Fibroblast of skin of back (primary cell): ENCODE measurements around the gene NOX5. TPM values are rescaled to one million over a fixed set of nuclear protein-coding genes. Genes with fewer than 3 reads are reported as not detected.
"Not testable (repeated sequence)": the region's sequence is repeated elsewhere in the genome, so short reads cannot be mapped to it uniquely, and the experiment has no call there.

ENCODE experiments used
- DNase-seq: peaks from one replicate; pipeline ENCODE4 v3.0.0-alpha.2; 2013
- polyA plus RNA-seq, 2 experiments: library from polyadenylated mRNA; unstranded; fragments of 120-200 nt; gene quantifications; one replicate each; pipeline ENCODE4 v1.2.1, GENCODE V29; 2013; ENCODE audit not compliant: insufficient read length in 2 of 2

NOX5 gene
- 0.14 TPM for polyA plus RNA-seq (2013, experiment 1 of 2; ENCODE audit: insufficient read length)
- 0.17 TPM for polyA plus RNA-seq (2013, experiment 2 of 2; ENCODE audit: insufficient read length)

GRCh38 chr15:69014454-69014853 lies at the start of gene NOX5:
TSS of gene NOX5 (plus strand) at chr15:69014695. CDS start at chr15:69014736, 41 bp downstream.
- peak; percentile 67 for DNase-seq

GRCh38 chr15:68966996-68967395 lies 47.5 kb upstream of the NOX5 start:
- no peak for DNase-seq

- DNase-seq: no peak
These were observed 46.5 kb upstream of the NOX5 start for GRCh38 chr15:68967948-68968347.

- DNase-seq: no peak
These were observed 45.2 kb upstream of the NOX5 start for GRCh38 chr15:68969298-68969697.

- DNase-seq: no peak
These were observed 42.1 kb upstream of the NOX5 start for GRCh38 chr15:68972201-68973065.

DNA sequence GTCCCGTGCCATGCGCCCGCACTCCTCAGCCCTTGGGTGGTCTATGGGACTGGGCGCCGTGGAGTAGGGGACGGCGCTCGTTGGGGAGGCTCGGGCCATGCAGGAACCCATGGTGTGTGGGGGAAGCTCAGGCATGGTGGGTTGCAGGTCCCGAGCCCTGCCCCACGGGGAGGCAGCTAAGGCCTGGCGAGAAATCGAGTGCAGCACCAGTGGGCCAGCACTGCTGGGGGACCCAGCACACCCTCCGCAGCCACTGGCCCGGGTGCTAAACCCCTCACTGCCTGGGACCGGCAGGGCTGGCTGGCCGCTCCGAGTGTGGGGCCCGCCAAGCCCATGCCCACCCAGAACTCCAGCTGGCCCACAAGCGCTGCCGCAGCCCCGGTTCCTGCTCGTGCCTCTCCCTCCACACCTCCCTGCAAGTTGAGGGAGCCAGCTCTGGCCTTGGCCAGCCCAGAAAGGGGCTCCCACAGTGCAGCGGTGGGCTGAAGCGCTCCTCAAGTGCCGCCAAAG lies 38.8 kb upstream of the NOX5 start:
- not testable (repeated sequence) for DNase-seq

DNA sequence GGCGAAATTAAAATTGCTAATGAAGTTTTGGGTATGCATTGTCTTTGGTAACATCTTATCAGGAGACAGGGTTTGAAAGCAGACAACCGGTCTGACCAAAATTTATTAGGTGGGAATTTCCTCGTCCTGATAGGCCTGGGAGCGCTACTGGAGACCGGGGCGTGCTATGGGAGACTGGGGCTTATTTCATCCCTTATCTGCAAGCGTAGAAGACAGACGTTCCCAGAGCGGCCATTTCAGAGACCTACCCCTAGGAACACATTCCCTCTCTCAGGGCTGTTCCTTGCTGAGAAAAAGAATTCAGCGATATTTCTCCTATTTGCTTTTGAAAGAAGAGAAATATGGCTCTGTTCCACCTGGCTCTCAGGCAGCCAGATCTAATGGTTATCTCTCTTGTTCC lies 37.1 kb upstream of the NOX5 start:
- not testable (repeated sequence) for DNase-seq

- no peak for DNase-seq
These were observed 35.5 kb upstream of the NOX5 start for GRCh38 chr15:68979006-68979405.

- no peak for DNase-seq
These were observed 34.7 kb upstream of the NOX5 start for GRCh38 chr15:68979816-68980215.

- peak; percentile 42 for DNase-seq
These were observed 33.7 kb upstream of the NOX5 start for GRCh38 chr15:68980786-68981185.

DNA sequence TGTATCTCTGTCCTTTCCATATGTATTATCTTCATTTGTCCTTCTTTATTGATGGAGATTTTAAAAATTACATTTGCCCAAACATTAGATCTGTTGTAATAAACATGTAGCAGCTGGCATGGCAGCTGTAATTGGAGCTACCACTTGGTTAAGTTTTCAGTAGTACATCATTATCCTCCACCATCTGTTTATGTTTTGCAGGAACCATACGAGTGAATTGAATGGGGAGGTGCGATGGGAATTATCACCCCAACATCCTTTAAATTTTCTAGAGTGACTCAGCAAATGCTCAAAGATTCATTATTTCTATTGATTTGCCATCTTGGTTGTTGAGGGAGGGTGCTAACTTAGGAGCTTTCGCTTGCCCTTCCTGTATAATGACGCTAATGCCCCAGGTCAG lies 32.6 kb upstream of the NOX5 start:
- DNase-seq: no peak

GRCh38 chr15:68982976-68983563 lies 31.4 kb upstream of the NOX5 start:
- DNase-seq: no peak

DNA sequence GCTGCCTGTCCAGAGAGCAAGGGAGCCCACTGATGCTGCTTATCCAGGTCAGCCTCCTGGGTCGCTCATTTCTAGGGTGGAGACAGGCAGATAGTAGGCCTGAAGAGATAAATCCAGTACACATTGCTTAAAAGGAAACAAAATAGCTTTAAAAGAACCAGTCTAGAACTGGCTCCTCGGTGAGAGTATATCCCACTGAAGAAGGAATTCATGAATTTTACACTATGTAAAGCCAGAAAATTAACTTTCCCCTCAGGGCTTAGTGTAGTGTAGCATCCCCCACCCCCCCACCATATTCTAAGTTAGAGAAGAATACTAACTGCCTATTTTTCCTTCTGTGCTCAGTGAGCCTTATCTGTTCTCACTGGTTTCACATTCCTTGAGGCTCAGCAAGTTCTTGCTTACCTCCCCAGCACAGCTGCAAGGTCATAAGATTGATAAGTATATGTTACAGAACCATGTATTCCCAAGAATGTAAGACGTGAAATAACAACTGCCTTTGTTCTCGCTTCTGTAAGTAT lies 30.5 kb upstream of the NOX5 start:
- DNase-seq: no peak

DNA sequence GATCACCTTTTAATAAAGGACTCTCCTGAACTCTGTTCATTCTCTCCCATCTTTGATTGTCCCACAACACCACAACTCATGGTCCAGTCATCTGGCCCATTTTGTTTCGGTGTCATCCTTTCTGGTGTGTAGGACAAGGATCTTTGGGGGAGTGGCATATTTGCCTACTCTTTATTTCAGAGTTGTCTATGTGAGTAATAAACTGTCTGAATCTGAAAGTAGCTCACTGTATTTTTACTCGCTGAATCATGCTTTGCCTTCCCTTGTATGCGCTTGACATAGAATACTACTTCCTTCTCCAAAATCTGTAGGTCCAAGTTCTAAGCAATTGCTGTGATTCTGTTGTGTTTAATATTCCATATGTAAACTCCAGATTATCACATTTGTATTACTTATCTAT lies 29.9 kb upstream of the NOX5 start:
- DNase-seq: no peak

- DNase-seq: no peak
These were observed 29.1 kb upstream of the NOX5 start for GRCh38 chr15:68985361-68985891.

- DNase-seq: no peak
These were observed 28.2 kb upstream of the NOX5 start for GRCh38 chr15:68986322-68986721.

DNA sequence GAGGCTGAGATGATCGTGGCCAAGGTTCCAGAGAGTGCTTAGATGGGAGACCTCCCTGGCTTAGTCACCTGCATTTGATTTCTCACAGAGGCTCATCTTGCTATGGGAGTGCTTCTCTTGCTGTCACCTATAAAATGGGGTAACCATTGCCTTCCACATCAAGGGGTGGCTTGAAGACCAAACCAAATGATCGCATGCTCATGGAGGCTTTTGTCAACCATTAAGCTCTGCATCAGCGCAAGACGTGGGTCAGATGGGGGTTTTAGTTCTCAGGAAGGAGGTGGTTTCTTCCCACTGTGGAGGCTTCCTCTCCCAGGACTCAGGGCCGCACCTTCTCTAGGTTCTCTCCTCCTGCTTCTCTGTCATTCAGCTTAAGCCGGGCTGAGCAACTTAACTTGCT lies 27.4 kb upstream of the NOX5 start:
- no peak for DNase-seq

DNA sequence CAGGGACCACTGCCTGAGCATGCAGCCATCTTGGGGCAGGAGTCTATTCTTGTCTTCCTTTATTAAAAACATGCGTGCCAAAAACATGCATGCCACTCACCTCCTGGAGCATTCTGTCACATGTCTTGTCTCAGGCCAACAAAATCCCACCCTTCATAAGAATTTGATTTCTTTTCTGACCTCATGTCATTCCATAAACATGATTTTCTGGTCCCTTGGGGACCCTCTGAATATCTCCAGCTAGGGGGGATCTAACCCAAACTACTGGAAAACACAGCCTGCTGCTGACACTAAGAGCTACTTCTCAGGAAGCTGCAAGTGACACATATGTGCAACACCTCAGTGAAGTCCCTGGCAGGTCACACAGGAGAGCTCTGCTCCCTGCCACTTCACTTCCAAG lies 26.8 kb upstream of the NOX5 start:
- peak; percentile 70 for DNase-seq

GRCh38 chr15:68989541-68990230 lies 24.8 kb upstream of the NOX5 start:
- no peak for DNase-seq

GRCh38 chr15:68990231-68990991 lies 24.1 kb upstream of the NOX5 start:
- no peak for DNase-seq

DNA sequence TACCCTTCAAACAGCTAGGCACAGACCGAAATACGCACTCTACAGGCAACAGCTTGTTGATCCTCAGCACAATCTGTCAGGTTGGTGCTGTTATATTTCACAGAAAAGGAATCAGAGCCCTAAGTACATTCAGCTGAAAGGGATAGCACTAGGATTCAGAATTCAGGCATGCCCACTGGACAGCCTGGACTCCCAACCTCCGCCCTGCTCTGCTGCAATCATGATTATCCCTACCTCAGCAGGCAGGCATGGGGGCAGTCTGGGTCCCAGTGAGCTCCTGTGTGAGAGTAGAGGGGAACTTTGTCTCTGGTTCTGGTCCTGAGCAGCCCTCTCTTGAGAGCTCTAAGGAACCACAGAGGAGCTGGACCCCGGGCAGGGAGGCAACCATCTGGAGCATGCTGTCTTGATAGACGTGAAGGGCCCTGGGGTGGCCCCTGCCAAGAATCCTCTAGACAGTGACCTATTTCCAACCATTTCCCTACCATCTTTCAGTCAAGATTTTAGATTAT lies 23.4 kb upstream of the NOX5 start:
- no peak for DNase-seq

DNA sequence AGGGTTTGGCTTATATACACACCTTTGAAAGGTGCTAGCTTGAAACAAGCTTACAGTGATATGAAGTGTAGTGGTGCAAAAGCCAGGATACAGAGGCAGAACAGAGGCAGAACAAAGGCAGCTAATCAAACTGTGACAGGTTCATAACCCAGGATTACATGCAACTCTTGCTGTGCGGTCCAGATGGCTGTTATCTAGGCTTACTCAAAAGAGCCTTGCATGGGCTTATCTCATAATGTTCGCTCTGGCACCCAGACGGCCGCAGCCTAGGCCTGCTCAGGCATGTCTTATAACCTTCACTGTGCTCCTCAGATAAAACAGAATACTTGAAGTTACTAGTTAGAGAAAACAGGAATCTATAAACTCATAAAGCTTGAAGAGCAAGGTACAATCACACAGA lies 22.8 kb upstream of the NOX5 start:
- DNase-seq: no peak
